ENCODE measurements around the gene TAS1R3.

Gene TAS1R3

DNA sequence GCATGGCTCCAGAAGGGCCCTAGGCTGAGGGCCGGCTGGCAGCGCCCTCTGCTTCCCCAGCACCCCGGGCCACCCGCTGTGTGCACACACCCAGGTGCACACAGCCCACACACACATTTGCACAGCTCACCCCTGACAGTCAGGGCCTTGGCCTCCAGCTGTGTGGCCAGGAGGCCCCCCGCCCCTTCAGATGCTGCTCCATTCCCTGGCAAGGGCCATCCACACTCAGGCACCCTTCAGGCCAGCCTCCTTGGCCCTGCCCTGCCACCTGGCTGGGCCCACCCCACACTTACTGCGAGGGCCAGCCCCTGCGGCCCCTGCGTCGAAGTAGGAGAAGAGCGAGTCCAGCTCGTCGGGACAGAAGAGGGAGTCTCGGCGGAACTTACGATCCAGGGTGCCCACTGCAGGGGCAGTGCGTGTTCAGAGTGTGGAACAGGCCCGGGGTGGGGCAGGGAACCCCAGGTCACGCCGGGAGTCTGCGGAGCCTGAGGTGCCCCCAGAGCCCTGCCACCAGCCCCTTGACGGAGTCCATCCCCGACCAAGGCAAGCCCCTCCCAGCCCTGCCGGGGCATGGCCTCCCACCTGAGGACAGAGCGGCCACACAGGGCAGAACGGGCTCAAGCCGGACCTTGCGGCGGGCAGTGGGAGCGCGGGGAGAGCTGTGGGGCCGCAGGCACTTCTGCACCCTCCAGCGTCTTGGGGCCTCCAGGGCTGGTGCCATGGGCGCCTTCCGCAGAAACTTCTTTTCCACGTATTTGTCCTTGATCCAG, 35.7 kb upstream of the TAS1R3 start:
- DNase-seq = no peak

DNA sequence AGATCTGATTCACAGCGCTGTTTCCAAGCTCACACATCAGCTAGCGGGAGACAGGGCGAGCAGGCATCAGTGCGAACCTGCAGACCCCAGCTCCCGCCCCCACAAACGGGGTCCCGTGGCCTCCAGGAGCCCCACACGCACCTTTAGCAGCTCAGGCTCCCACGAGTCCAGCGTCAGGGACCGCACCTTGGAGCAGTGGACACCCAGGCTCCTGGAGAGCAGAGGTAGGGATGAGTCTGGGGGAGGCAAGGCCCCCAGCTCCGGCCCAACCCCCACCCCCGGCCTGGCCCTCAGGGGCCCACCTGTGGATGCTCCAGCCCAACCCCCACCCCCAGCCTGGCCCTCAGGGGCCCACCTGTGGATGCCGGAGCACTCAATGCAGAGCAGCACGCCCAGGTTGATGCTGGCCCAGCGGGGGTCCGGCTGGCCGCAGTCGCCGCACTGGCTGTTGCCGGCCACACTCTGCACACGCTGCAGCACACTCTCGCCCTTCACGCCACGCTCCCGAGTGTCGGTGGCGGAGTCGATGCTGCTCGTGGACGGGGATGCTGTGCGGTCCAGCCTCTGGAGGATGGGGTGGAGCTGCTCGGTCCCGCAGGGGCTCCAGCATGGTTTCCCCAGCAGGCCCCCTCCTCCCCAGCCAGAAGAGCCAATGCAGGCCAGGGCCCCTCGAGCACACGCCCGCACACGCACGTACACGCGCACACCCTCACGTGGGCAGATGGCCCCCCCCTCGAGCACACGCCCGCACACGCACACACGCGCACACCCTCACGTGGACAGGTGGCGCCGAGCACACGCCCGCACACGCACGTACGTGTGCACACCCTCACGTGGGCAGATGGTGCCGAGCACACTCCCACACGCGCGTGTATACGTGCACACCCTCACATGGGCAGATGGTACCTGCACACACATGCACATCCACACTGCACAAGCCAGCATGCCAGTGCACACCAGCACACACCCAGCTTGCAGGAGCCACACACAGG, 34.7 kb upstream of the TAS1R3 start:
- no peak for DNase-seq

DNA sequence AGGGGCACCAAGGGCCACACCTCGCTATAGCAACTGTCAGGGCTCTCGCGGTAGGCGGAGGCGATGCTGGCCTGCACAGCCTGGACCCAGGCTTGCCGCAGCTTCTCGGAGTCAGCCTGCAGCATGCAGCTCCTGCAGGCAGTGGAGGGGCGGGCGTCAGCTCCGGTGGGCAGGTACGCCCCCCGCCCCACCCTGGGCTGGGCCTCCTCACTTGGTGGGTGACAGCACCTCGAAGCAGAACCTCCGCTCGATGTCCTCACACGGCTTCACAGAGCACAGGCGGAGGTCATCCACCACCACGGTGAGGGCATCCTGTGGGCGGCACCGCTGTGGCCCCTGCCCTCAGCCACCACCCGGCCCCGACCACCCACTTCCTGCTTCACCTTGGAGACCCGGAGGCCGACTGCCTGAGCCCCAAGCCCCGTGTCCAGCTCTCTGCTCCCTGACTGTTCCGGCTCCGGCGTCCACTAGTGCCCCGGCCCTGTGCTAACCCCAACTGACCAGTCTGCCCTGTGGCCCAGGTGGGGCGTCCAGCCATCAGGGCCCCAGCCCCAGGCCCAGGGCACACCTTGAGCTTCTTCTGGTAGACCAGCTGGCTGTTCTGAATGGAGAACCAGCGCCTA, 33.2 kb upstream of the TAS1R3 start:
- DNase-seq = no peak

GRCh38 chr1:1298861-1299685, 32.0 kb upstream of the TAS1R3 start:
- DNase-seq = no peak

DNA sequence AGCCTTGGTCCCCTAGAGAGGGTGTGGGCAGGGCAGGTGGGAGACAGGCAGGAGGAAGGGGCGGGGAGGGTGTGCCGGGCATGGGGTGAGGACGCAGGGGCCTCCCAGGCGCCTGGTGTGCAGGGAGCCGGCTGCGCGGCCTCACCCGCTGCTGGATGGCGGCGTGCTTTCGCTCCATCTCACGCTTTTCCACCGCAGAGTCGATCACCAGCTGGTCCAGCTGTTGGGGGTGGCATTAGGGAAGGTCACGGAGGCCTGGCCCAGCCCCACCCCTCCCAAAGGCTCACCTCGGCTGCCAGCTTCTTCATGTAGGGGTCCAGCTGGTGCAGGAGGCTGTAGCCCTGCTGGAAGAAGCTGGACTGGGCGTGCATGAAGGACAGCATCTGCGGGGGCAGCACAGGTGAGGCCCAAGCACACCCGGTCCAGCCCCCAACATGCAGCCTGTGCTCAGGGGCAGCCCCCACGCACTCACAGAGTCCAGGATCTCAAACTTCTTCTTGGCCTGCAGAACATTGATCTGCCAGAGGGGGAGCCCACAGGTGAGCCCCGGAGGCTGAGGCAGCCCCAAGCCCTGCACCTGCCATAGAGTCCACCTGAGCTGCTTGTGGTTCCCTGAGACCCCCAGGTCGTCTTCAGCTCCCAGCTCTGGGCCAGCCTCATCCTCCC, 31.3 kb upstream of the TAS1R3 start:
- DNase-seq = no peak

- DNase-seq = no peak
These were observed 30.7 kb upstream of the TAS1R3 start for GRCh38 chr1:1300352-1300739.

- DNase-seq = no peak
These were observed 29.1 kb upstream of the TAS1R3 start for GRCh38 chr1:1302006-1302430.

- DNase-seq = no peak
These were observed 28.1 kb upstream of the TAS1R3 start for GRCh38 chr1:1302951-1303509.

GRCh38 chr1:1303736-1304135, 27.3 kb upstream of the TAS1R3 start:
- DNase-seq = no peak

- DNase-seq = no peak
These were observed 26.5 kb upstream of the TAS1R3 start for GRCh38 chr1:1304331-1305299.

DNA sequence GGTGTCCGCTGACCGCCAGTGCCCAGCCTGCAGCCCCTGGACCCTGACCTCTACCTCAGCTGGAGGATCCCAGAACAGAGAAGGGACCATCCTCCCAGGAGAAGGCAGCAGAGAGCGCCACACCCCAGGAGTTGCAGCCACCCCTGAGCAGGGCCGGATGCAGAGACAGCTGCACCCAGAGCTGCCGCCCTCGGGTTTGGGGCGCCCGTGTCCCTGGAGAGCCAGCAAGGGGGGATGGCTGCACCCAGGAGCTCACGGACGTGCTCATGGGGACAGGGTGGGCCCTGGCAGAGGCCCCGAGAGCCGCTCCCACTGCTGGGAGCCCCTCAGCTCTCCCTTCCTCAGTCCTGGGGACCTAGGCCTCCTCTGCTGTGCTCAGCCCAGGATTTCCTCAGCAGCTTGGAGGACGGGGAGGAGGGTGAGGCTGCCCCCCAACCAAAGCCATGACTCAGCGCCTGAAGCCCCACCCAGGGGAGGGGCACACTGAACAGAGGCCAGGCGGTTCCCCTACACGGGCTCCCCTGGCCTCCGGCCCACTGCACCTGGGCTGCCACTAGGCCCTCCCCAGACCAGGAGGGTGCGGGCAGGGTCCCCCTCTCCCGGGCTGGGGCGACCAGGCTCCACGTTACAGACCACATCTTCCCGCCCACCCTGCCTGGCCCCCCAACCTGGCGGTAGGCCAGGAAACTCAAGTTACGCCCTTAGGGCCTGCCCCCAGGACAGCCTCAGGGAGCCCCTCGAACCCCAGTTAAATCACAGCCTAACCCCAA, 25.6 kb upstream of the TAS1R3 start:
- DNase-seq = no peak

DNA sequence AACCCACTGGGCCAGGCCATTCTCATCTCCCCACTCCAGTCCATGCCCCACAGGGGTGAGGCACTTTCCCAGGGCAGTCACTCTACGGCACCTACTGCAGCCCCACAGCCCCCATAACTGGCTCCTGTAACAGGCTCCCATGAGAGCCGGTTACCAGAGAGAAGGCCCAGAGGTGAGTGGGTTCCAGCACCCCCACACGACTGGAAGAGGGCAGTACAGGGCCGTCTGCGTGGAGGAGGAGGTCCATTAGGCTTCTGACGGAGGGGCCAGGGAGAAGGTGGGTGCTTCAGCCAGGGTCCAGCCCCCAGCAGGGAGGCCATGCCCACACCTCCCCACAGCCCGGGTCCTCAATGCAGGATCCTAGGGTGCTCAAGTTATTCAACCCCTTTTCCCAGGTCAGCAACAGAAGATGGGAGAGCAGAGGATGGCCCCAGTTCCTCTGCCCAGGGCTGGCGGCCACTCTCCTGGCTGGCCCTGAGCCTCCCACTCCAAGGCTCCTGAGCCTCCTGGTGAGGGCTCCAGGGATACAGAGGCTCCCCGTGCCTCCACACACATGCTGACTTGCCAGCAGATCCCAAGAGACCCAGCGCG, 24.9 kb upstream of the TAS1R3 start:
- no peak for DNase-seq

DNA sequence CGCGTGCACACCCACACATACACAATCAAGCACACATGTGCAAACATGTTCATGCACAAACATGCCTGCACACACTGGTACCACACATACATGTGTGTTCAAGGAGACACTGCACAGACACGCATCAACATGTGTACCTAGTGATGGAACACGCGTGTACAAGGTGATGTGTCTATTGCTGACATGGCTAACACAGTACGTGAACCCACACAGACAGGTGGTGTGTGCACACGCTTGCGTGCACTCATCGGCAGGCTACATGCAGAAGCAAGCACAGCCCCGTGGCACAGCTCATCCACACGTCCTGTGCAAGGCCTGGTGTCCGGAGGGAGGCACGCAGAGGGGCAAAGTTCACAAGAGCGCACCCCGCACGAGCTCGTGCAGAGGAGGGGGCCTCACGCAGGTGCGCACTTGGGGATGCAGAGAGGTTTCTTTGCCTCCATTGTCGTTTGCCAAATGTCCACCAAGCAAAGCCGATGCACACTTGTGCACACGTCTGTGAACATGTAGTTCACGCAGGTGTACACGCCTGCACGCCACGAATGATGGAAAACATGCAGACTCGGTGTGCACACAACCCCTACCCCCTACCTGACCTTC, 24.3 kb upstream of the TAS1R3 start:
- DNase-seq = no peak

- no peak for DNase-seq
These were observed 23.7 kb upstream of the TAS1R3 start for GRCh38 chr1:1307261-1307922.

DNA sequence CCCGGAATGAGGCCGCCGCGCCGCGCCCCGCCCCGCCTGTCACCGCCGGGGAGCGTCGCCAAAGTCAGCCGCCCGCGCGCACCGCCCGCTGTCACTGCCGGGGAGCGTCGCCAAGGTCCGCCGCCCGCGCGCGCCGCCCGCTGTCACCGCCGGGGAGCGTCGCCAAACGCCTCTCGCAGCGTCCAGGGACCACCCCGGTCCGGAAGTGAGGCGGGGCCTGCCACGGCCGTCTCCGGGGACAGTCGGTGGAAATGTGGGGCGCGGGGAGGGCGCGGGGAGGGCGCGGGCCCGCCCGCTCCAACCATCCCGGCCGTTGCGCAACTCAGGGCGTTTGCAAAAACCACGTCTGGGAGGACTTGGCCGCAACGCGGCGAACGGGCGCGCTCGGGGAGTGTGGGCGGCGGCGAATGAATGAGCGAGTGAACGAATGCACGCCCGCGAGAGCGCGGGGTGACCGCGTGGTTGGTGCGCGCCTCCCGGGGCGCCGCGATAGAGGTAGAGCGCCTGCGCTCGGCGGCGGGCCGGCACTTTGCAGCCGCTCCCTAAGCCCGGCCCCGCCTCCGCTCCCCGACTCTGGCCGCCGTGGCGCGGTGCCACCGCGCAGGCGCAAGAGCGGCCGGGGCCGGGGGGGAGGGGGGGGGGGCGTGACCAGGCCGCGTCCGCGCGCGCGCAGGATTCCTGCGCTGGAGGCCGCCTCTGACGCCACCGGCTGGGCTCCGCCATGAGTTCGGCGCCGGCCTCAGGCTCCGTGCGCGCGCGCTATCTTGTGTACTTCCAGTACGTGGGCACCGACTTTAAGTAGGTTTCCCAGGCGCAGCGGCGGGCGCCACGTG, 22.9 kb upstream of the TAS1R3 start, which contains the start of the genes ACAP3 and PUSL1:
ACAP3 (minus strand) TSS at position 8 of the 833 bp plus-strand sequence. CDS start 115 bp downstream, outside the sequence.
PUSL1 (plus strand) TSS at position 675 of the 833 bp plus-strand sequence; CDS start at position 722, 47 bp downstream.
- DNase-seq = peak; percentile 92

DNA sequence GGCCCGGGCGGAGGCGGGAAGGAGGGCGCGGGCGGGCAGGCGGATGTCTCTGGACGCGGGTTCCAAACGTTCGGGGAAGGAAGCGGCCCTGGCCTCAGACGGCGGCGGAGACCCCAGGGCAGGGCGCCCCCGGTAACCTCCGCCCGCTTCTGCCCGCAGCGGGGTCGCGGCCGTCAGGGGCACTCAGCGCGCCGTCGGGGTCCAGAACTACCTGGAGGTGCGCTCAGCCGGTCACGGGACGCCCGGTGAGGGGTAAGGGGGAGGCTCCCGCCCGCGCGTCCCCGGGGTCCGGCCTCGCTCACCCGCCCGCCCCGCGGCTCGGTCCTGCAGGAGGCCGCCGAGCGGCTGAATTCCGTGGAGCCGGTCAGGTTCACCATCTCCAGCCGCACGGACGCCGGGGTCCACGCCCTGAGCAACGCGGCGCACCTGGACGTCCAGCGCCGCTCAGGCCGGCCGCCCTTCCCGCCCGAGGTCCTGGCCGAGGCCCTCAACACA, 22.3 kb upstream of the TAS1R3 start:
- no peak for DNase-seq

All from NCI-H1048 (cell line).